Stimulated activated naive CD4-positive, alpha-beta T cell (primary cell): ENCODE results near the gene USP16.

ENCODE experiments used
- DNase-seq, 6 experiments: peaks; one replicate each; lab custom pipeline; 2025; lab: John Stamatoyannopoulos, UW

The USP16 gene

GRCh38 chr21:29082046-29082815 is 57.8 kb downstream of the USP16 start:
- no peak for DNase-seq

GRCh38 chr21:29083306-29083705 is 58.8 kb downstream of the USP16 start:
- DNase-seq: no peak

- no peak for DNase-seq
Measured at GRCh38 chr21:29084372-29084771, 59.9 kb downstream of the USP16 start.

- DNase-seq: no peak
Measured at GRCh38 chr21:29085106-29085752, 60.8 kb downstream of the USP16 start.

GRCh38 chr21:29091033-29091432 is 66.6 kb downstream of the USP16 start:
- DNase-seq: no peak

- DNase-seq: no peak
Measured at GRCh38 chr21:29092102-29092959, 67.9 kb downstream of the USP16 start.

GRCh38 chr21:29096218-29097015 is 71.9 kb downstream of the USP16 start:
- no peak for DNase-seq

- DNase-seq: no peak
Measured at GRCh38 chr21:29098156-29098555, 73.7 kb downstream of the USP16 start.

- DNase-seq: no peak
Measured at GRCh38 chr21:29102791-29103257, 78.4 kb downstream of the USP16 start.
